HepG2 (cell line): Measurements from ENCODE around the gene ALOX15. TPM values are rescaled to one million over a fixed set of nuclear protein-coding genes. Genes with fewer than 3 reads are reported as not detected.

ENCODE experiments used
- ATAC-seq: fragments of 200-7000 bp; cut with Tn5 transposase; 3 replicates; pipeline ENCODE4 v1.9.1; 2020; ENCODE audit warnings: mild to moderate bottlenecking, moderate library complexity
- BruUV-seq: library from RNA; stranded (reverse); fragments of 400-500 nt; replicated peaks from 2 replicates; lab custom pipeline; 2021; lab: Mats Ljungman, UMichigan
- CTCF ChIA-PET: fragments of 300-600 bp; formaldehyde crosslinking; extraction: SDS; loops from one replicate; lab custom pipeline; 2021; ENCODE audit warnings: low total read pairs, inconsistent platforms, low intra/inter-chr PET ratio; lab: Yijun Ruan, JAX
- POLR2A ChIA-PET: fragments of 350-600 bp; sonication (Branson Sonifier 250); formaldehyde crosslinking; loops from one replicate; lab custom pipeline; 2020; ENCODE audit warnings: antibody characterized with exemption, inconsistent platforms; lab: Yijun Ruan, JAX
- DNase-seq: peaks from one replicate; pipeline ENCODE4 v3.0.0-alpha.2; 2015; ENCODE audit warnings: low spot score
- FAIRE-seq: peaks from 3 replicates; lab custom pipeline; 2011; peaks lifted over from hg19 to GRCh38; lab: Jason Lieb, UNC
- H2AFZ ChIP-seq: one replicate; pipeline ENCODE4 v1.6.1; 2011; ENCODE audit warnings: low read length, inconsistent platforms
- H3K27ac ChIP-seq: fragments of 300-600 bp; 3 replicates; pipeline ENCODE4 v1.8.0; 2011; ENCODE audit warnings: mixed run types, mild to moderate bottlenecking, mixed read lengths, low read length, inconsistent platforms; ENCODE audit not compliant: insufficient read depth; ENCODE audit errors: extremely low read length
- H3K27me3 ChIP-seq, 2 experiments: fragments of 200-600 bp in 1 of 2; 2 replicates in 1 of 2; 3 replicates in 1 of 2; pipeline versions ENCODE4 v1.6.0 to v1.8.0; 2011; ENCODE audit warnings: low read length in 2 of 2, mild to moderate bottlenecking in 2 of 2, moderate library complexity in 2 of 2, inconsistent platforms in 1 of 2; ENCODE audit not compliant: insufficient read depth in 2 of 2, control insufficient read depth in 1 of 2
- H3K36me3 ChIP-seq, 2 experiments: fragments of 200-600 bp in 1 of 2; replicated peaks in 1 of 2; 2 replicates in 1 of 2; 3 replicates in 1 of 2; pipeline versions ENCODE4 v1.5.1 to v1.8.0; 2011; ENCODE audit warnings: low read length in 2 of 2, inconsistent platforms in 1 of 2; ENCODE audit not compliant: insufficient read depth in 2 of 2, control insufficient read depth in 1 of 2
- H3K4me1 ChIP-seq: 2 replicates; pipeline ENCODE4 v1.5.1; 2012; ENCODE audit warnings: low read length, inconsistent platforms; ENCODE audit not compliant: insufficient read depth
- H3K4me2 ChIP-seq: 2 replicates; pipeline ENCODE4 v1.6.0; 2011; ENCODE audit warnings: low read depth, low read length, inconsistent platforms
- H3K4me3 ChIP-seq, 3 experiments: fragments of 200-600 bp in 1 of 3; sonication (generic), shearing (Covaris generic) in 1 of 3; replicated peaks in 1 of 3; 2 replicates each; pipeline ENCODE4 v1.5.1; 2011 to 2016; ENCODE audit warnings: low read length in 3 of 3, inconsistent platforms in 2 of 3, low read depth in 2 of 3, mild to moderate bottlenecking in 2 of 3, control low read depth in 1 of 3, mixed read lengths in 1 of 3; ENCODE audit not compliant: insufficient read depth in 1 of 3
- H3K79me2 ChIP-seq: one replicate; pipeline ENCODE4 v1.6.1; 2011; ENCODE audit warnings: low read length, inconsistent platforms; ENCODE audit not compliant: insufficient read depth
- H3K9ac ChIP-seq: 2 replicates; pipeline ENCODE4 v1.6.0; 2011; ENCODE audit warnings: mild to moderate bottlenecking, low read depth, low read length, inconsistent platforms; ENCODE audit not compliant: insufficient read depth
- H3K9me3 ChIP-seq: 2 replicates; pipeline ENCODE4 v1.5.1; 2012; ENCODE audit warnings: mild to moderate bottlenecking, low read length
- H4K20me1 ChIP-seq: 2 replicates; pipeline ENCODE4 v1.6.0; 2011; ENCODE audit warnings: inconsistent platforms, mild to moderate bottlenecking, low read length, moderate library complexity; ENCODE audit not compliant: insufficient read depth
- AKNA ChIP-seq: sonication (generic); formaldehyde crosslinking; IDR thresholded peaks from 2 replicates; pipeline ENCODE4 v1.4.0; 2020; ENCODE audit warnings: missing genetic modification reagents, borderline replicate concordance
- FOXJ3 ChIP-seq: sonication (generic); formaldehyde crosslinking; IDR thresholded peaks from 2 replicates; pipeline ENCODE4 v1.4.0; 2020; ENCODE audit warnings: missing genetic modification reagents, mild to moderate bottlenecking, borderline replicate concordance
- RNF2 ChIP-seq: fragments of 450-650 bp; conservative IDR thresholded peaks from 2 replicates; pipeline ENCODE4 v1.6.1; 2016; ENCODE audit warnings: low read depth
- TAF15 ChIP-seq: fragments of 200-400 bp; formaldehyde crosslinking; IDR thresholded peaks from one replicate; pipeline ENCODE4 v1.6.1; 2018; ENCODE audit warnings: mild to moderate bottlenecking, low read depth, low read length; ENCODE audit not compliant: poor library complexity, severe bottlenecking
- TEF ChIP-seq: sonication (generic); formaldehyde crosslinking; IDR thresholded peaks from 2 replicates; pipeline ENCODE4 v1.5.0; 2020; ENCODE audit warnings: missing genetic modification reagents
- ZNF652 ChIP-seq: IDR thresholded peaks from 2 replicates; pipeline ENCODE4 v1.6.1; 2016; ENCODE audit warnings: low read depth, borderline replicate concordance
- WGBS: methylation state at CpG from one replicate; pipeline ENCODE4 v1.1.6; 2017; ENCODE audit warnings: low lambda C conversion rate; 5-methylcytosine and 5-hydroxymethylcytosine counted together
- in situ Hi-C: cut with HindIII; loops from 2 replicates; pipeline ENCODE4 v1.10.0; 2017; ENCODE audit warnings: low pct_unique_long_range_greater_than_20kb; ENCODE audit not compliant: extremely low pct_ligation_motif_present
- intact Hi-C: fragments of 100-400 bp; cut with micrococcal nuclease; formaldehyde crosslinking; loops from one replicate; pipeline ENCODE4 v1.10.0; 2022; ENCODE audit not compliant: unreplicated experiment
- polyA plus RNA-seq, 8 experiments: library from polyadenylated mRNA; depleted of rRNA in 3 of 8; stranded (reverse) in 7 of 8; unstranded in 1 of 8; fragments of >200 nt; fragmentation: Illumina TruSeq in 4 of 8; extraction: Trizol in 4 of 8; gene quantifications; 2 replicates each; pipeline versions ENCODE4 v1.2.1 to v1.2.3, GENCODE V29; 2011 to 2016; ENCODE audit warnings: low read depth in 4 of 8, missing spikeins in 1 of 8, mixed read lengths in 1 of 8; ENCODE audit not compliant: insufficient read depth in 1 of 8
- total RNA-seq, 5 experiments: library from RNA; depleted of rRNA; stranded (reverse); fragments of >200 nt; fragmentation: Illumina TruSeq; extraction: Trizol; gene quantifications; 2 replicates each; pipeline ENCODE4 v1.2.3, GENCODE V29; 2016; ENCODE audit warnings: low read depth in 1 of 5
- TF ChIP-seq, protein P1 (sequence below): sonication (generic); formaldehyde crosslinking; IDR thresholded peaks from 2 replicates; pipeline ENCODE4 v1.4.0; 2020; ENCODE audit warnings: missing genetic modification reagents, borderline replicate concordance
- TF ChIP-seq, protein P2 (sequence below): sonication (generic); formaldehyde crosslinking; IDR thresholded peaks from 2 replicates; pipeline ENCODE4 v1.4.0; 2020; ENCODE audit warnings: mild to moderate bottlenecking, missing genetic modification reagents

ALOX15 gene
- total and polyA plus RNA-seq, 2 of the 13 experiments (the other 11 are each of a cell fraction or from before 2014, with no cell fraction given): 0.04 TPM; not detected in 1

DNA sequence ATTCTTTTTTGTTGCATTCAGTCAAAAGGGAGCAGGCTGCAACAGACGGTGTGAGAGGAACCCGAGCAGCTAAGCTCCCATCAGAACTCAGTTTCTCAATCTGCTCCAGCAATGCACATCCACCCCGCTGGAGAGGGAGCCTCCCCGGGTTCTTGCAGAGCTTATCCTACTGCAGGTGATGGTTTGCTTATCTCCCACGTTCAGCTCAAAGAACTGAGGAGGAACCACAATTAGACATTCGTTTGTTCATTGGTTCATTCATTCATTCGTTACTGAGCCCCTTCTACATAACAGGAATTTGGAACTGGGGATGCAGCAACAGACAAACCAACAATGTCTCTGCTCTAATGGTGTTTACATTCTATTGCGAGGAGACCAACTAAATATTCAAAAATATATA, 22.2 kb upstream of the ALOX15 start:
- intact Hi-C loops (no loop called here), in situ Hi-C loops (no loop called here)
- H3K9me3 ChIP-seq: no peaks in the 10 kb centered on the region
- FAIRE-seq: no peak
- no peak for ATAC-seq
- no peak overlapping the region for H3K9ac ChIP-seq
- no peaks in the 10 kb centered on the region for H3K79me2 ChIP-seq
- peaks cover 10% of the 10 kb centered on the region; the same call in 1 of the 2 replicates for H3K4me1 ChIP-seq
- H2AFZ ChIP-seq: no peak overlapping the region
- no peak overlapping the region for H3K4me2 ChIP-seq
- no peak overlapping the region for H3K4me3 ChIP-seq
- no peak overlapping the region for H3K27ac ChIP-seq
- no peak for DNase-seq
- H4K20me1 ChIP-seq: no peaks in the 10 kb centered on the region
- no peak for TF ChIP-seq TEF (CRISPR knock-in tag)
- no peak for TF ChIP-seq FOXJ3 (CRISPR knock-in tag)
- no peak for TF ChIP-seq RNF2
- TF ChIP-seq, protein P1, sequence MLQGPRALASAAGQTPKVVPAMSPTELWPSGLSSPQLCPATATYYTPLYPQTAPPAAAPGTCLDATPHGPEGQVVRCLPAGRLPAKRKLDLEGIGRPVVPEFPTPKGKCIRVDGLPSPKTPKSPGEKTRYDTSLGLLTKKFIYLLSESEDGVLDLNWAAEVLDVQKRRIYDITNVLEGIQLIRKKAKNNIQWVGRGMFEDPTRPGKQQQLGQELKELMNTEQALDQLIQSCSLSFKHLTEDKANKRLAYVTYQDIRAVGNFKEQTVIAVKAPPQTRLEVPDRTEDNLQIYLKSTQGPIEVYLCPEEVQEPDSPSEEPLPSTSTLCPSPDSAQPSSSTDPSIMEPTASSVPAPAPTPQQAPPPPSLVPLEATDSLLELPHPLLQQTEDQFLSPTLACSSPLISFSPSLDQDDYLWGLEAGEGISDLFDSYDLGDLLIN (CRISPR knock-in tag): no peak
- TF ChIP-seq AKNA (CRISPR knock-in tag): no peak
- TF ChIP-seq, protein P2, sequence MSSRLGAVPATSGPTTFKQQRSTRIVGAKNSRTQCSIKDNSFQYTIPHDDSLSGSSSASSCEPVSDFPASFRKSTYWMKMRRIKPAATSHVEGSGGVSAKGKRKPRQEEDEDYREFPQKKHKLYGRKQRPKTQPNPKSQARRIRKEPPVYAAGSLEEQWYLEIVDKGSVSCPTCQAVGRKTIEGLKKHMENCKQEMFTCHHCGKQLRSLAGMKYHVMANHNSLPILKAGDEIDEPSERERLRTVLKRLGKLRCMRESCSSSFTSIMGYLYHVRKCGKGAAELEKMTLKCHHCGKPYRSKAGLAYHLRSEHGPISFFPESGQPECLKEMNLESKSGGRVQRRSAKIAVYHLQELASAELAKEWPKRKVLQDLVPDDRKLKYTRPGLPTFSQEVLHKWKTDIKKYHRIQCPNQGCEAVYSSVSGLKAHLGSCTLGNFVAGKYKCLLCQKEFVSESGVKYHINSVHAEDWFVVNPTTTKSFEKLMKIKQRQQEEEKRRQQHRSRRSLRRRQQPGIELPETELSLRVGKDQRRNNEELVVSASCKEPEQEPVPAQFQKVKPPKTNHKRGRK (CRISPR knock-in tag): no peak
- no peak for TF ChIP-seq ZNF652 (CRISPR knock-in tag)
- no peak for TF ChIP-seq TAF15
- TF ChIP-seq, all 625 proteins: peak for 0
- ChIA-PET POLR2A (interaction anchor here (0.9 kb wide), 1 partner anchor 41 kb away, joined by 3 read pairs; the partner anchor contains the start of gene PELP1), CTCF (no interaction called here)
- Histone ChIP-seq H3K36me3 (no peaks in the 10 kb centered on the region), H3K27me3 (peaks cover 0 to 16% of the 10 kb centered on the region in 2 experiments; a peak in 2 of 5 replicates)
- no TSS peak for BruUV-seq
- WGBS: 49% methylated on average over 8 of the region's 8 CpGs
